SW 1271 (cell line): ENCODE results near the gene RAD51B.
"Not testable (repeated sequence)": the region's sequence is repeated elsewhere in the genome, so short reads cannot be mapped to it uniquely, and the experiment has no call there.

Experiments used
- DNase-seq, 2 experiments: peaks; one replicate each; lab custom pipeline; 2025; lab: John Stamatoyannopoulos, UW

RAD51B gene

GRCh38 chr14:68655911-68656316, 836.3 kb downstream of the RAD51B start:
- DNase-seq, result no peak

- no peak for DNase-seq
Measured at GRCh38 chr14:68656452-68656851, 836.9 kb downstream of the RAD51B start.

GRCh38 chr14:68657300-68658028, 837.9 kb downstream of the RAD51B start:
- DNase-seq, result no peak

- no peak for DNase-seq
Measured at GRCh38 chr14:68658029-68658509, 838.5 kb downstream of the RAD51B start.

GRCh38 chr14:68658943-68659931, 839.7 kb downstream of the RAD51B start:
- no peak for DNase-seq

GRCh38 chr14:68660495-68660894, 840.9 kb downstream of the RAD51B start:
- no peak for DNase-seq

GRCh38 chr14:68661226-68662225, 841.9 kb downstream of the RAD51B start:
- DNase-seq, result no peak

- no peak for DNase-seq
Measured at GRCh38 chr14:68662392-68662791, 842.8 kb downstream of the RAD51B start.

- not testable (repeated sequence) for DNase-seq
Measured at GRCh38 chr14:68662826-68663225, 843.2 kb downstream of the RAD51B start.

GRCh38 chr14:68663385-68664076, 844.0 kb downstream of the RAD51B start:
- no peak for DNase-seq

- DNase-seq, result no peak
Measured at GRCh38 chr14:68664225-68664681, 844.7 kb downstream of the RAD51B start.

- DNase-seq, result no peak
Measured at GRCh38 chr14:68665131-68665530, 845.6 kb downstream of the RAD51B start.

GRCh38 chr14:68665792-68666204, 846.2 kb downstream of the RAD51B start:
- DNase-seq, result no peak

- no peak for DNase-seq
Measured at GRCh38 chr14:68666236-68666635, 846.7 kb downstream of the RAD51B start.

GRCh38 chr14:68666899-68667298, 847.3 kb downstream of the RAD51B start:
- DNase-seq, result no peak

- no peak for DNase-seq
Measured at GRCh38 chr14:68667313-68667791, 847.8 kb downstream of the RAD51B start.

GRCh38 chr14:68668028-68668427, 848.4 kb downstream of the RAD51B start:
- no peak for DNase-seq

- DNase-seq, result no peak
Measured at GRCh38 chr14:68668531-68668930, 849.0 kb downstream of the RAD51B start.

GRCh38 chr14:68669111-68669511, 849.5 kb downstream of the RAD51B start:
- DNase-seq, result no peak

- DNase-seq, result no peak
Measured at GRCh38 chr14:68669603-68670358, 850.2 kb downstream of the RAD51B start.
